ENCODE data around the gene SHC4.

GRCh38 chr15:48989170-48989569, 25.5 kb upstream of the SHC4 start:
- TF ChIP-seq ETV6 (CRISPR knock-in tag; IDR thresholded peaks at IDR 0.05) (no peak), ZNF138 (CRISPR knock-in tag; conservative IDR thresholded peaks at IDR 0.05) (no peak), FOXK1 (CRISPR knock-in tag; IDR thresholded peaks at IDR 0.05) (no peak), MYBL2 (CRISPR knock-in tag; IDR thresholded peaks at IDR 0.05) (no peak), JUN (CRISPR knock-in tag; IDR thresholded peaks at IDR 0.05) (no peak), NR2C2 (CRISPR knock-in tag; IDR thresholded peaks at IDR 0.05) (no peak), SP1 (CRISPR knock-in tag; conservative IDR thresholded peaks at IDR 0.05) (no peak), ATF2 (CRISPR knock-in tag; IDR thresholded peaks at IDR 0.05; ENCODE audit: borderline replicate concordance, low read depth) (no peak)
- TF ChIP-seq, protein P1, sequence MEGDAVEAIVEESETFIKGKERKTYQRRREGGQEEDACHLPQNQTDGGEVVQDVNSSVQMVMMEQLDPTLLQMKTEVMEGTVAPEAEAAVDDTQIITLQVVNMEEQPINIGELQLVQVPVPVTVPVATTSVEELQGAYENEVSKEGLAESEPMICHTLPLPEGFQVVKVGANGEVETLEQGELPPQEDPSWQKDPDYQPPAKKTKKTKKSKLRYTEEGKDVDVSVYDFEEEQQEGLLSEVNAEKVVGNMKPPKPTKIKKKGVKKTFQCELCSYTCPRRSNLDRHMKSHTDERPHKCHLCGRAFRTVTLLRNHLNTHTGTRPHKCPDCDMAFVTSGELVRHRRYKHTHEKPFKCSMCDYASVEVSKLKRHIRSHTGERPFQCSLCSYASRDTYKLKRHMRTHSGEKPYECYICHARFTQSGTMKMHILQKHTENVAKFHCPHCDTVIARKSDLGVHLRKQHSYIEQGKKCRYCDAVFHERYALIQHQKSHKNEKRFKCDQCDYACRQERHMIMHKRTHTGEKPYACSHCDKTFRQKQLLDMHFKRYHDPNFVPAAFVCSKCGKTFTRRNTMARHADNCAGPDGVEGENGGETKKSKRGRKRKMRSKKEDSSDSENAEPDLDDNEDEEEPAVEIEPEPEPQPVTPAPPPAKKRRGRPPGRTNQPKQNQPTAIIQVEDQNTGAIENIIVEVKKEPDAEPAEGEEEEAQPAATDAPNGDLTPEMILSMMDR (IDR thresholded peaks at IDR 0.05), result no peak
- TF ChIP-seq, protein P2, sequence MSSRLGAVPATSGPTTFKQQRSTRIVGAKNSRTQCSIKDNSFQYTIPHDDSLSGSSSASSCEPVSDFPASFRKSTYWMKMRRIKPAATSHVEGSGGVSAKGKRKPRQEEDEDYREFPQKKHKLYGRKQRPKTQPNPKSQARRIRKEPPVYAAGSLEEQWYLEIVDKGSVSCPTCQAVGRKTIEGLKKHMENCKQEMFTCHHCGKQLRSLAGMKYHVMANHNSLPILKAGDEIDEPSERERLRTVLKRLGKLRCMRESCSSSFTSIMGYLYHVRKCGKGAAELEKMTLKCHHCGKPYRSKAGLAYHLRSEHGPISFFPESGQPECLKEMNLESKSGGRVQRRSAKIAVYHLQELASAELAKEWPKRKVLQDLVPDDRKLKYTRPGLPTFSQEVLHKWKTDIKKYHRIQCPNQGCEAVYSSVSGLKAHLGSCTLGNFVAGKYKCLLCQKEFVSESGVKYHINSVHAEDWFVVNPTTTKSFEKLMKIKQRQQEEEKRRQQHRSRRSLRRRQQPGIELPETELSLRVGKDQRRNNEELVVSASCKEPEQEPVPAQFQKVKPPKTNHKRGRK (CRISPR knock-in tag; IDR thresholded peaks at IDR 0.05; ENCODE audit: borderline replicate concordance), result no peak
- TF ChIP-seq, protein P3, sequence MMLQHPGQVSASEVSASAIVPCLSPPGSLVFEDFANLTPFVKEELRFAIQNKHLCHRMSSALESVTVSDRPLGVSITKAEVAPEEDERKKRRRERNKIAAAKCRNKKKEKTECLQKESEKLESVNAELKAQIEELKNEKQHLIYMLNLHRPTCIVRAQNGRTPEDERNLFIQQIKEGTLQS (CRISPR knock-in tag; conservative IDR thresholded peaks at IDR 0.05), result no peak
